ENCODE data around the gene RHOT1. TPM values are rescaled to one million over a fixed set of nuclear protein-coding genes. Genes with fewer than 3 reads are reported as not detected.
"Not testable (repeated sequence)": the region's sequence is repeated elsewhere in the genome, so short reads cannot be mapped to it uniquely, and the experiment has no call there.

RHOT1 gene
- total RNA-seq, 1 donor from 2014 or later = 17.2 TPM

DNA sequence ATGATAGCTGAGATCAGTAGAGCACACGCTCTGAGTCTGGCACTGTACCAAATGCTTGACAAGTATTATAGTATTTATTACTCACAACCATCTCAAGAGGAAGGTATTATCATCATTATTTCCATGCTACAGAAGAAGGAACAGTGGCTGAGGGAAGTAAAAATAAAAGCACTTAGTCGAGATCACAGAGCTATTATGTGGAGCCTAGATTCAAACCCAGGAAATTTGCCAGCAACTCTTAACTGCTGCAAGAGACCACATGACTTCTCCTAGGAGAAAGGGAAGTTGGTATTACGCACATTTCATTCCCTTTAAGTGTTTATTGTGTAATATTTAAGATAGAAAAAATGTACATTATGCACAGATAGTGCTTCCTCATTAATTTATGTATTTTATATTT, 1.0 kb upstream of the RHOT1 start:
- peak overlapping the region; percentile 96 to 97 for H3K4me3 ChIP-seq
- intact Hi-C loops (cut with DNase I) = no loop called here
- DNase-seq (ENCODE audit: low spot score in 2 of 2) = peak in 1 of 2 donors; percentile 66
- H3K27me3 ChIP-seq = no peaks in the 10 kb centered on the region
- no peaks in the 10 kb centered on the region for H3K9me3 ChIP-seq
- no peaks in the 10 kb centered on the region for H3K36me3 ChIP-seq
- H3K27ac ChIP-seq = peak overlapping the region; percentile 86 to 88
- TF ChIP-seq, protein P1, sequence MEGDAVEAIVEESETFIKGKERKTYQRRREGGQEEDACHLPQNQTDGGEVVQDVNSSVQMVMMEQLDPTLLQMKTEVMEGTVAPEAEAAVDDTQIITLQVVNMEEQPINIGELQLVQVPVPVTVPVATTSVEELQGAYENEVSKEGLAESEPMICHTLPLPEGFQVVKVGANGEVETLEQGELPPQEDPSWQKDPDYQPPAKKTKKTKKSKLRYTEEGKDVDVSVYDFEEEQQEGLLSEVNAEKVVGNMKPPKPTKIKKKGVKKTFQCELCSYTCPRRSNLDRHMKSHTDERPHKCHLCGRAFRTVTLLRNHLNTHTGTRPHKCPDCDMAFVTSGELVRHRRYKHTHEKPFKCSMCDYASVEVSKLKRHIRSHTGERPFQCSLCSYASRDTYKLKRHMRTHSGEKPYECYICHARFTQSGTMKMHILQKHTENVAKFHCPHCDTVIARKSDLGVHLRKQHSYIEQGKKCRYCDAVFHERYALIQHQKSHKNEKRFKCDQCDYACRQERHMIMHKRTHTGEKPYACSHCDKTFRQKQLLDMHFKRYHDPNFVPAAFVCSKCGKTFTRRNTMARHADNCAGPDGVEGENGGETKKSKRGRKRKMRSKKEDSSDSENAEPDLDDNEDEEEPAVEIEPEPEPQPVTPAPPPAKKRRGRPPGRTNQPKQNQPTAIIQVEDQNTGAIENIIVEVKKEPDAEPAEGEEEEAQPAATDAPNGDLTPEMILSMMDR (IDR thresholded peaks at IDR 0.05) = no peak
- peaks cover 0 to 14% of the 10 kb centered on the region in 2 donors for H3K4me1 ChIP-seq

DNA sequence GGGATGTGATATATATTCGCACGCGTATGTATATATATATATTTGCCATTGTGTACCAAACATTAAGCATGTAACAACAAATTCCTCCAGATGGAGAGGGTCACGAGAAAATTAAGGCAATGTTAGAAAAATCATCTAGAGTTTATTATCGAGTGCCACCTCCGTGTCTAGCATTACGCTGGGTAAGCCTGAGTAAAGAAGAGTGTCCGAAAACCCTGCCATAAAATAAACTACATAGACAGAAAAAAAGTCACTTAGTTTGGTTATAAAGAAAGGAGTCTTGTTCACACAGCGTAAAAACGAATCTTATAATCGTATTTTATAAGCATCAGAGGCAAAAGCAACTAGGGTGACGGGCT, 644 bp upstream of the RHOT1 start:
- Histone ChIP-seq H3K27me3 (no peaks in the 10 kb centered on the region), H3K9me3 (no peaks in the 10 kb centered on the region), H3K4me1 (peaks cover 0 to 14% of the 10 kb centered on the region in 2 donors), H3K27ac (peak overlapping the region; percentile 86 to 88), H3K36me3 (no peaks in the 10 kb centered on the region), H3K4me3 (peak overlapping the region; percentile 96 to 97)
- intact Hi-C loops (cut with DNase I) = loop anchor here (2.0 kb wide), 1 partner anchor 135 kb away; the partner anchor contains the start of gene LRRC37B
- DNase-seq (ENCODE audit: low spot score in 2 of 2) = no peak
- TF ChIP-seq, protein P1 (IDR thresholded peaks at IDR 0.05) = no peak

DNA sequence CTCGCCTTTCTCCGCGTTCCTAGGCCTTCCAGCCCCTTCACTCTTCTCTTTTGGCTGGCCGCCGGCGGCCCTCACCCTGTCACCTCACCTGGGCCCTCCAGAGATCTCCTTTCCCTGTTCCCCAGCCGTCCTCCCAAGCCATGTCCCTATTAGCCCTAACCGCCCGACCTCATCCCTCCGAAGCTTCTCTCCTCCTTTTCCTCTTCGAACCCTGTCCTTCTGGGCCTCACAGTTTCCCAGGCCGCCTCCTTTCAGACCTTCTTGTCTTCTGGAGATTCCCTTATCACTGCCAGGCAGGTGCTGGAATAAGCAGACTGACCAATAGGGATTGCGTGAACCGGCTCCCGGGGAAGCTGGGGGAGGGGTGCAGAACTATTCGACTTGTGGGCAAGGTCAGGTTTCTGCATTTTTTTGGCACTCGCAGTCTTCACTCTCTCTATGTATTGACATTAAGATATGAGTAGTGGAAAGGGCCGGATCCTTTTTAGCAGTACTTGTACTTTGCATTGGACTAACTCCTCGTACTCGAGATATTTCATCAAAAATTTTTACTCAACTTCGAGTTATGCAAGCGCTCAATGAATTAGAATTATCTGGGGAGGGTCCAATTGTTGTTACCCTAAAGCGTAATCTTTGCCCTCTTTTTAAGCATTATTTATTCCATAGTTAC, 690 bp downstream of the RHOT1 start:
- H3K27me3 ChIP-seq = no peaks in the 10 kb centered on the region
- TF ChIP-seq, protein P1 (IDR thresholded peaks at IDR 0.05) = no peak
- peak in 1 of 2 donors; percentile 69 for DNase-seq (ENCODE audit: low spot score in 2 of 2)
- peaks cover 0 to 14% of the 10 kb centered on the region in 2 donors for H3K4me1 ChIP-seq
- H3K4me3 ChIP-seq = peak overlapping the region; percentile 96 to 97
- no peaks in the 10 kb centered on the region for H3K9me3 ChIP-seq
- H3K36me3 ChIP-seq = no peaks in the 10 kb centered on the region
- intact Hi-C loops (cut with DNase I) = loop anchor here (2.0 kb wide), 1 partner anchor 136 kb away; the partner anchor contains the start of gene LRRC37B
- H3K27ac ChIP-seq = peak overlapping the region; percentile 86 to 88

DNA sequence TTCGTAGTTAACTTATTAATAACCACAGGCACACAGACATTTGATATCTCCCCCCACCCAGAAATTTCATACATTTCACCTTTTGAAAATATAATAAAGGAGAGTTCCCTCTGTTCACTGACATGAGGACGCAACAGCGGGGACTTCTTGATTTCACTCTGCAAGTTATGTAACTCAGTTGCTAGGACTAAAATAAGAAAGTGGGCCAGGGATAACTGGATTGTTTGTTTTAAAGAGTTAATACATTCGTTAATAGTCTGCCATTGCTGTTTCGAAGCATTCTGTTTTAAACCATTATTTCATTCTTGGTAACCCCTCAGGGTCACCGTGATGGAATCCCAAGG, 1.2 kb downstream of the RHOT1 start:
- Histone ChIP-seq H3K4me3 (peak overlapping the region; percentile 96 to 97), H3K36me3 (no peaks in the 10 kb centered on the region), H3K4me1 (peaks cover 0 to 14% of the 10 kb centered on the region in 2 donors), H3K27me3 (no peaks in the 10 kb centered on the region), H3K9me3 (no peaks in the 10 kb centered on the region), H3K27ac (peak overlapping the region in 1 of 2 donors; percentile 1)
- no peak for DNase-seq (ENCODE audit: low spot score in 2 of 2)
- intact Hi-C loops (cut with DNase I) = loop anchor here (2.0 kb wide), 1 partner anchor 137 kb away; the partner anchor contains the start of gene LRRC37B
- TF ChIP-seq, protein P1 (IDR thresholded peaks at IDR 0.05) = no peak

DNA sequence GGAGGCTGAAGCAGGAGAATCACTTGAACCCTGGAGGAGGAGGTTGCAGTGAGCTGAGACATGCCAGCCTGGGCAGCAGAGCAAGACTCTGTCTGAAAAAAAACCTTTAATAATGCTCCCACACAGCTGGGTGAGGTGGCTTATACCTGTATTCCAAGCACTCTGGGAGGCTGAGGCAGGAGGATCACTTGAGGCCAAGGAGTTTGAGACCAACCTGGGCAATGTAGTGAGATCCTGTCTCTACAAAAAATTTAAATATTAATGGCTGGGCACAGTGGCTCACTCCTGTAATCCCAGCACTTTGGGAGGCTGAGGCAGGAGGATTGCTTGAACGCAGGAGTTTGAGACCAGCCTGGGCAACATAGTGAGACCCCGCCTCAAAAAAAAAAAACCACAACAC, 2.1 kb downstream of the RHOT1 start:
- H3K27me3 ChIP-seq; H3K36me3 ChIP-seq; intact Hi-C loops (cut with DNase I); H3K9me3 ChIP-seq; DNase-seq (ENCODE audit: low spot score in 2 of 2); H3K27ac ChIP-seq: not testable (repeated sequence)
- peaks cover 0 to 14% of the 10 kb centered on the region in 2 donors for H3K4me1 ChIP-seq
- H3K4me3 ChIP-seq = peak overlapping the region; percentile 96 to 97

DNA sequence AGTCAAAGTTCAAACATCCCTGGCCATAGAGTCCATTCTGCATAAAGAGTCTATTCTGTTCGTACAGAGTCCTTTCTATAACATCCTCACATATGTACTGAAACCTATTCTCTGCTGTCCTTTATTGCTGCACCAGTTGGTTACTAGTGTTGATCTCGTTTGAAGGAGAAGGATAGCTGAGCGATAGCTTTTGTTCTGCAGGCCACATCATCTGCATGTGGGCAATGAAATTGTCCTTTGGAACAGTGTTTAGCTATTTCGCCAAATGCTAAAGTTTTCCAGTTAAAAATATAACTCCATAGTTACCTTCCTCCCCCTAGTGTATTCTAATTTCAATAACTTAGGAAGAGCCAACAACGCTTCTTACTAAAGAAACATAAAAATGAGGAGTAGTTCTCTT, 6.0 kb downstream of the RHOT1 start:
- TF ChIP-seq, protein P1 (IDR thresholded peaks at IDR 0.05) = no peak
- H3K4me1 ChIP-seq = peaks cover 0 to 25% of the 10 kb centered on the region in 2 donors
- peaks cover under 1 to 6% of the 10 kb centered on the region in 2 donors for H3K36me3 ChIP-seq

More for the DNA sequence above, 6.0 kb downstream of the RHOT1 start:
- no peak for DNase-seq (ENCODE audit: low spot score in 2 of 2)
- Histone ChIP-seq H3K9me3 (no peaks in the 10 kb centered on the region), H3K27ac (no peak overlapping the region), H3K27me3 (no peaks in the 10 kb centered on the region), H3K4me3 (no peak overlapping the region)
- intact Hi-C loops (cut with DNase I) = no loop called here

All from ascending aorta (tissue), 2 donors.